ENCODE measurements around the gene REELD1.

GRCh38 chr4:146238107-146238506 is 23.8 kb downstream of the REELD1 start:
- TF ChIP-seq EZH2 (IDR thresholded peaks at IDR 0.05; ENCODE audit: borderline replicate concordance, low read length) (no peak), CTCF (IDR thresholded peaks at IDR 0.05; ENCODE audit: low read length) (no peak)

All from OCI-LY1 (cell line).